Karpas-422 (cell line): ENCODE measurements around the gene RMI1. TPM values are rescaled to one million over a fixed set of nuclear protein-coding genes. Genes with fewer than 3 reads are reported as not detected.
"Not testable (repeated sequence)": the region's sequence is repeated elsewhere in the genome, so short reads cannot be mapped to it uniquely, and the experiment has no call there.

ENCODE experiments used
- DNase-seq: peaks from one replicate; pipeline ENCODE4 v3.0.0-alpha.2; 2015
- H2AFZ ChIP-seq: fragments of 200-600 bp; sonication (generic); 2 replicates; pipeline ENCODE4 v1.6.1; 2014; ENCODE audit warnings: antibody characterized with exemption, low read length, mixed read lengths
- H3K27ac ChIP-seq: fragments of 200-600 bp; sonication (generic); 2 replicates; pipeline ENCODE4 v1.5.1; 2014; ENCODE audit warnings: mild to moderate bottlenecking, low read length, moderate library complexity
- H3K27me3 ChIP-seq: fragments of 200-600 bp; sonication (generic); 2 replicates; pipeline ENCODE4 v1.6.1; 2014; ENCODE audit warnings: low read length, mixed read lengths
- H3K36me3 ChIP-seq: fragments of 200-600 bp; sonication (generic); 2 replicates; pipeline ENCODE4 v1.6.1; 2014; ENCODE audit warnings: low read length, mixed read lengths; ENCODE audit not compliant: insufficient read depth
- H3K4me1 ChIP-seq: fragments of 200-600 bp; sonication (generic); 2 replicates; pipeline ENCODE4 v1.6.1; 2014; ENCODE audit warnings: mild to moderate bottlenecking, low read length, mixed read lengths
- H3K4me2 ChIP-seq: fragments of 200-600 bp; sonication (generic); 2 replicates; pipeline ENCODE4 v1.6.1; 2014; ENCODE audit warnings: low read length, low read depth, mild to moderate bottlenecking; ENCODE audit not compliant: poor library complexity, severe bottlenecking
- H3K4me3 ChIP-seq: fragments of 200-600 bp; sonication (generic); 2 replicates; pipeline ENCODE4 v1.5.1; 2014; ENCODE audit warnings: mild to moderate bottlenecking, antibody characterized with exemption, low read length, mixed read lengths
- H3K79me2 ChIP-seq: fragments of 200-600 bp; sonication (generic); 2 replicates; pipeline ENCODE4 v1.6.1; 2014; ENCODE audit warnings: mild to moderate bottlenecking, low read length, mixed read lengths
- H3K9ac ChIP-seq: fragments of 200-600 bp; sonication (generic); 2 replicates; pipeline ENCODE4 v1.6.0; 2014; ENCODE audit warnings: low read length
- H3K9me2 ChIP-seq: fragments of 200-600 bp; sonication (generic), shearing (Covaris generic); replicated peaks from 2 replicates; pipeline ENCODE4 v1.6.0; 2014; ENCODE audit warnings: mild to moderate bottlenecking, low read length, moderate library complexity; ENCODE audit not compliant: insufficient read depth
- H3K9me3 ChIP-seq: fragments of 300-700, 200-600 bp; sonication (generic); 2 replicates; pipeline ENCODE4 v1.6.1; 2014; ENCODE audit warnings: low read length, mixed read lengths
- H4K20me1 ChIP-seq: fragments of 200-600 bp; sonication (generic); 2 replicates; pipeline ENCODE4 v1.6.1; 2014; ENCODE audit warnings: mild to moderate bottlenecking, antibody characterized with exemption, low read length, low read depth; ENCODE audit not compliant: insufficient read depth
- total RNA-seq: library from RNA; depleted of rRNA; stranded (reverse); fragments of >200 nt; shearing (Covaris generic); gene quantifications from 2 replicates; pipeline ENCODE4 v1.2.3, GENCODE V29; 2014; ENCODE audit warnings: low replicate concordance

The RMI1 gene
- total RNA-seq, 1 experiment from 2014 or later: 14.9 TPM

DNA sequence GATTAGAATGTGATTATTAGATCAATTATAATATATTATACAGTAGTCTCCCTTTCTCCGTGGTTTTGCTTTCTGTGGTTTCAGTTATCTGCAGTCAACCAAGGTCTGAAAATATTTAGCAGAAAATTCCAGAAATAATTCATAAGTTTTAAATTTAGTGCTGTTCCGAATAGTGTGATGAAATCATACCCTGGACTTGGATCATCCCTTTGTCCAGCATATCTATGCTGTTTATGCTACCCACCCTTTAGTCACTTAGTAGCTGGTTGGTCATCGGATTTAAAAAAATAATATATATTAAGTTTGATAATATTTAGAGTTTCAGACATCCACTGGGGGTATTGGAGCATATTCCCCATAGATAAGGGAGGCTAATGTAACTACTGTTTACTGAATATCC, 19.6 kb downstream of the RMI1 start:
- Histone ChIP-seq H3K27me3 (no peaks in the 10 kb centered on the region), H3K27ac (no peak overlapping the region), H3K36me3 (peaks cover 37% of the 10 kb centered on the region), H3K9me3 (no peaks in the 10 kb centered on the region), H2AFZ (no peak overlapping the region), H4K20me1 (peaks cover 4% of the 10 kb centered on the region; the same call in 1 of the 2 replicates), H3K4me3 (no peak overlapping the region), H3K4me1 (no peaks in the 10 kb centered on the region), H3K9me2 (no peaks in the 10 kb centered on the region), H3K9ac (no peak overlapping the region), H3K4me2 (no peak overlapping the region), H3K79me2 (peaks cover 38% of the 10 kb centered on the region)
- DNase-seq: no peak

DNA sequence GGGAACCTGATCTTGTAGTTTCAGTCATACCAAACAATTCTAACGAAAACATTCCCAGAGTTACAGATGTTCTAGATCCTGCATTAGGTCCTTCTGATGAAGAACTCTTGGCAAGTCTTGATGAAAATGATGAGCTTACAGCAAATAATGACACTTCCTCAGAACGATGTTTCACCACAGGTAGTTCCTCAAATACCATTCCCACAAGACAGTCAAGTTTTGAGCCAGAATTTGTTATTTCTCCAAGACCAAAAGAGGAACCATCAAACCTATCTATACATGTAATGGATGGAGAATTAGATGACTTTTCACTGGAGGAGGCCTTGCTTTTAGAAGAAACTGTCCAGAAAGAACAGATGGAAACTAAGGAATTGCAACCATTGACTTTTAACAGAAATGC, 21.0 kb downstream of the RMI1 start:
- DNase-seq: no peak
- H3K27ac ChIP-seq: no peak overlapping the region
- H3K9ac ChIP-seq: no peak overlapping the region

GRCh38 chr9:84002344-84002743, 21.7 kb downstream of the RMI1 start:
- H3K9me3 ChIP-seq: no peaks in the 10 kb centered on the region
- no peak overlapping the region for H3K4me3 ChIP-seq
- no peak overlapping the region for H3K27ac ChIP-seq
- H3K27me3 ChIP-seq: no peaks in the 10 kb centered on the region
- H4K20me1 ChIP-seq: peaks cover 4% of the 10 kb centered on the region; the same call in 1 of the 2 replicates
- no peak overlapping the region for H3K4me2 ChIP-seq
- H2AFZ ChIP-seq: no peak overlapping the region
- H3K9ac ChIP-seq: no peak overlapping the region
- H3K4me1 ChIP-seq: no peaks in the 10 kb centered on the region
- H3K36me3 ChIP-seq: peaks cover 34% of the 10 kb centered on the region
- H3K79me2 ChIP-seq: peaks cover 20% of the 10 kb centered on the region
- DNase-seq: no peak
- H3K9me2 ChIP-seq: no peaks in the 10 kb centered on the region

More for the DNA sequence above, 21.0 kb downstream of the RMI1 start:
- Histone ChIP-seq H3K9me3 (no peaks in the 10 kb centered on the region), H3K4me3 (no peak overlapping the region), H3K27me3 (no peaks in the 10 kb centered on the region), H3K79me2 (peaks cover 24% of the 10 kb centered on the region), H3K4me1 (no peaks in the 10 kb centered on the region), H3K9me2 (no peaks in the 10 kb centered on the region), H4K20me1 (peaks cover 4% of the 10 kb centered on the region; the same call in 1 of the 2 replicates), H2AFZ (no peak overlapping the region), H3K36me3 (peaks cover 34% of the 10 kb centered on the region), H3K4me2 (no peak overlapping the region)

GRCh38 chr9:84003246-84003645, 22.6 kb downstream of the RMI1 start:
- Histone ChIP-seq H3K79me2 (peaks cover 13% of the 10 kb centered on the region), H3K27ac (no peak overlapping the region), H3K4me3 (no peak overlapping the region), H3K9ac (no peak overlapping the region), H3K4me2 (no peak overlapping the region), H3K9me3 (no peaks in the 10 kb centered on the region), H3K27me3 (no peaks in the 10 kb centered on the region), H4K20me1 (peaks cover 4% of the 10 kb centered on the region; the same call in 1 of the 2 replicates), H3K4me1 (no peaks in the 10 kb centered on the region), H3K36me3 (peaks cover 34% of the 10 kb centered on the region), H3K9me2 (no peaks in the 10 kb centered on the region), H2AFZ (no peak overlapping the region)
- DNase-seq: no peak

DNA sequence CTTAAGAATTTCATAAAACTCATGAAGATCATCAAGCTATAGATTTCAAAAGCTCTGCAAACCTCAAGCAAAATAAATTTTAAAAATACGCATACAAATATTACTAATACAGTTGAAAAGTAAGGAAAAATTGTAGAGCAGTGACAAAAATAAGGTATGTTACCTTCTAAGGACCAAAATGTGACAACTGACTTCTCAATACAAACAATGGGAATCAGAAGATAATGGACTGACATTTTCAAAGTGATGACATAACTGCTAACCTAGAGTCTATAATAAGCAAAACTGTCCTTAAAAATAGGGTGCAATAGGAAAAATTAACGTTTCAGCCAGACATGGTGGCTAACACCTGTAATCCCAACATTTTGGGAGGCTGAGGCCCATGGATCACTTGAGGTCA, 27.1 kb downstream of the RMI1 start:
- no peaks in the 10 kb centered on the region for H3K9me2 ChIP-seq
- no peak overlapping the region for H3K9ac ChIP-seq
- H3K9me3 ChIP-seq: no peaks in the 10 kb centered on the region
- peaks cover 7% of the 10 kb centered on the region; the same call in 1 of the 2 replicates for H3K36me3 ChIP-seq
- no peaks in the 10 kb centered on the region for H3K27me3 ChIP-seq
- no peaks in the 10 kb centered on the region for H3K4me1 ChIP-seq
- H3K79me2 ChIP-seq: no peaks in the 10 kb centered on the region
- no peak for DNase-seq
- H3K27ac ChIP-seq: no peak overlapping the region
- H2AFZ ChIP-seq: no peak overlapping the region
- no peaks in the 10 kb centered on the region for H4K20me1 ChIP-seq
- H3K4me3 ChIP-seq: no peak overlapping the region
- H3K4me2 ChIP-seq: no peak overlapping the region

GRCh38 chr9:84024041-84024575, 43.5 kb downstream of the RMI1 start:
- no peak overlapping the region for H2AFZ ChIP-seq
- H3K36me3 ChIP-seq: no peaks in the 10 kb centered on the region
- no peaks in the 10 kb centered on the region for H3K4me1 ChIP-seq
- no peaks in the 10 kb centered on the region for H3K9me2 ChIP-seq
- no peak overlapping the region for H3K4me2 ChIP-seq
- no peaks in the 10 kb centered on the region for H3K9me3 ChIP-seq
- DNase-seq: no peak
- H3K27ac ChIP-seq: no peak overlapping the region
- no peaks in the 10 kb centered on the region for H4K20me1 ChIP-seq
- H3K9ac ChIP-seq: no peak overlapping the region
- no peak overlapping the region for H3K4me3 ChIP-seq
- H3K27me3 ChIP-seq: no peaks in the 10 kb centered on the region
- H3K79me2 ChIP-seq: no peaks in the 10 kb centered on the region

DNA sequence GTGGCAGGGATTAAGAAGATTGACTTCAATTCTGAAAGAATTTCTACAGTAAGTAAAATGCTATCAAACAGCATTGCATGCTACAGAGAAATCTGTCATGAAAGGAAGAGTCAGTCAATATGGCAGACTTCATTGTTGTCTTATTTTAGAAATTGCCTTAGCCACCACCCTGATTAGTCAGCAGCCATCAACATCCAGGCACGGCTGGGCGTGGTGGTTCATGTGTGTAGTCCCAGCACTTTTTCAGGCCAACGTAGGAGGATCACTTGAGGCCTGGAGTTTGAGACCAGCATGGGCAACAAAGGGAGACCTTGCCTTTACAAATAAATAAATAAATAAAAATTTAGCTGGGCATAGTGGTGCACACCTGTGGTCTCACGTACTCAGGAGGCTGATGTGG, 46.6 kb downstream of the RMI1 start:
- no peaks in the 10 kb centered on the region for H3K36me3 ChIP-seq
- no peaks in the 10 kb centered on the region for H4K20me1 ChIP-seq
- H3K27me3 ChIP-seq: no peaks in the 10 kb centered on the region
- no peak overlapping the region for H3K4me3 ChIP-seq
- H3K79me2 ChIP-seq: no peaks in the 10 kb centered on the region
- H3K9me2 ChIP-seq: no peaks in the 10 kb centered on the region
- H3K9me3 ChIP-seq: no peaks in the 10 kb centered on the region
- no peak overlapping the region for H3K27ac ChIP-seq
- no peak overlapping the region for H3K4me2 ChIP-seq
- no peak overlapping the region for H2AFZ ChIP-seq
- H3K4me1 ChIP-seq: no peaks in the 10 kb centered on the region
- no peak for DNase-seq
- no peak overlapping the region for H3K9ac ChIP-seq

- Histone ChIP-seq H4K20me1 (no peaks in the 10 kb centered on the region), H3K27ac (no peak overlapping the region), H2AFZ (no peak overlapping the region), H3K4me2 (no peak overlapping the region), H3K9me3 (no peaks in the 10 kb centered on the region), H3K36me3 (no peaks in the 10 kb centered on the region), H3K9me2 (no peaks in the 10 kb centered on the region), H3K27me3 (no peaks in the 10 kb centered on the region), H3K4me3 (no peak overlapping the region), H3K4me1 (no peaks in the 10 kb centered on the region), H3K79me2 (no peaks in the 10 kb centered on the region), H3K9ac (no peak overlapping the region)
- no peak for DNase-seq
Measured at GRCh38 chr9:84031534-84031933, 50.9 kb downstream of the RMI1 start.

- not testable (repeated sequence) for H3K27ac ChIP-seq, H3K4me2 ChIP-seq, H3K9ac ChIP-seq, H3K27me3 ChIP-seq, H4K20me1 ChIP-seq, H3K36me3 ChIP-seq, H2AFZ ChIP-seq, H3K4me1 ChIP-seq, H3K79me2 ChIP-seq, H3K9me3 ChIP-seq, H3K9me2 ChIP-seq, H3K4me3 ChIP-seq, DNase-seq
Measured at GRCh38 chr9:84041857-84042256, 61.3 kb downstream of the RMI1 start.
